NOMO-1 treated with dmso at 0.1 percent for 144 hours (cell line): ENCODE data around the gene HIRA.

Source experiments
- DNase-seq: peaks from one replicate; lab custom pipeline; 2025; ENCODE audit not compliant: unreplicated experiment; lab: John Stamatoyannopoulos, UW

The HIRA gene

GRCh38 chr22:19358195-19358594, 73.3 kb downstream of the HIRA start:
- DNase-seq = no peak

GRCh38 chr22:19357270-19358105, 74.0 kb downstream of the HIRA start:
- DNase-seq = no peak

DNA sequence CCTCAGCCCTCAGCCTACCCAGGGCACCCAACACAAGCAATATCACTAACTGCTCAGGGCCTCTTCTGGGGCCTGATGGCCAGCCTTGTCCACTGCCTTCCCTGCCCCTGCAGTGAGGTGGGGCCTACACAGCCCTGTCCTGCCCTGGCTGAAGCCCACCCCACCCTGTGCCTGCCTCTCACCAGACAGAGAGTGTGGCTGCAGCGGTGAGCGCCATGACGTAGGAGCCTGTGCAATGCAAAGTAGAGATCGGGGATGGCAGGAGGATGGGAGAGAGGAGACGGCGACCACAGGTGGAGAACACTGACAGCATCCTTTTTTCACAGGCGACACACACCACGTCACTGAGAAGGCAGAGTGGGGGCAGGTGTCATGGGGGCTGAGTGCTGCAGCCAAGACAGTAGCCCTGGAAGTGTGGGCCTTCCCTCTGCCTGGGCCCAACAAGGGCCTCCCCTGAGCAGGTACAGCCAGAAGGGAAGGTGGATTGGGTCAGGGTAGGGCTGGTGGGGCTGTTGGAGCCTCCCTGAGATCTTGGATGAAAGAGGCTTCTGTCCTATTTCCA, 74.7 kb downstream of the HIRA start:
- no peak for DNase-seq

DNA sequence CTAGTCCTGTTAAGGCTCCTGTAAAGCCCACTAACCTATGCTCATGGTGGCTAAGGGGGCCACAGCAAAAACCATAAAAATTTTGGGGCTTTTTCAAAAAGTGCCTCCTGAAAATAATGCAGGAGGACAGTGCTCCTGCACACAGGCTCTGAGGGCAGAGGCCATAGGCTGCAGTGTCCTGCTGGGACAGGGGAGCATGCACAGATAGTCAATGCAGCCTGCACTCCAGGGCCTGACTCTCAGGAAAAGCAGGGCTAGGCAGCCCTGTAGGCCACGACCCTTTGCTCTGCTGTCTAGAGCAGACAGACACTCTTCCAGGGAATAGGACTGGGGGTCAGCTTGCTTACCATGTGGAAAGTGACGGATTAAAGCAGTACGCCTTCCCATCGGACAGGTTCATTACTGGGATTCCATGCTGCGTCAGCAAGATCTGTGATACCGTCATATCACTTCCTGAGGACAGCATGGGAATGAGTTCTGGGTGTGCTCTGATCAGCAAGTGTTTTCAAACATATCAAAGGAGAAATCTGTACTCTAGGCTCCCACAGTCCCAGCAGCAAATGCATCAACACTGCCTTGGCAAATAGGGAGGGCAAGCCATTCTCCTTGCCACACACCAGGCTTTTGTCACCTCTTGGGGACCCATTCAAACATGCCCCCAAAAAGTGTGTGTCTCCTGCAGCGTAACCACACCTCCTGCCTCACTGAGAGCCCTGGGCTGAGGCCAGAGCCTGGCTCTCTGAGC, 75.9 kb downstream of the HIRA start:
- DNase-seq = no peak

- no peak for DNase-seq
Observed at GRCh38 chr22:19354201-19354600, 77.3 kb downstream of the HIRA start.

DNA sequence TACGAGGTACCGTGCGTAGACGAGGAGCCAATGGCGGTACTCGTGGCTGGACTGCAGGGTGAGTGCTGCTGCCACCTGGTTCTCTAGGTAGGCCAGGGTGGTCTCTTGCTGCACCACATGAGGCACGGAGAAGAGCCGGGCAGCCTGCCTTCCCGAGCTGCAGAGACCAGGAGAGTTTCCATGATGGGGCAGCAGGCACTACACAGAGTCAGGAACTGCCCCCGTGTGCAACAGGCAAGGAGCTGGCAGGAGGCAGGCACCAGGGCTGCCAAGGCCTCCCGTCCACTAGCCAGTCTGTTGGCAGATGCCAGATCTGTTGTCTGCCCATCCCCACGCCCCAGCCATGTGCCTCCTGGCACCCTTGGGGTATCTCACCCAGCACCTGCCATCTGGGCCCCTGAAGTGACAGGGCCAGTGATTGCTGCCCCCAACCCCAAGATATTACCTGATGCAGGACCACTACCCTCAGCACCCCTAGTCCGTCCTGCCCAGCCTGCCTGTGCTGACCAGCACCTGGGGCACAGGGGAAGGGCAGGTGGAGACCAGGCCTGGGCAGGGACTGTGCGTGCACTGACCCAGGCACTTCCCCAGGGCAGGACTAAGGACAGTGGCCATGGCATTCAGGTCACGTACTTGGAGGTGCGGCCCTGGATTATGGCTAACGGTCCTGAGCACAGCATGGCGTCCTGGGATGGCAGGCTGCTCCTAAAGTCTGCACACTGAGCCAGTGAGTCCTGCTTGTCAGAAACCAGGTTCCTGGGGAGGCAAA, 78.0 kb downstream of the HIRA start:
- DNase-seq = no peak

GRCh38 chr22:19352766-19353165, 78.8 kb downstream of the HIRA start:
- DNase-seq = no peak

GRCh38 chr22:19352217-19352616, 79.3 kb downstream of the HIRA start:
- no peak for DNase-seq

DNA sequence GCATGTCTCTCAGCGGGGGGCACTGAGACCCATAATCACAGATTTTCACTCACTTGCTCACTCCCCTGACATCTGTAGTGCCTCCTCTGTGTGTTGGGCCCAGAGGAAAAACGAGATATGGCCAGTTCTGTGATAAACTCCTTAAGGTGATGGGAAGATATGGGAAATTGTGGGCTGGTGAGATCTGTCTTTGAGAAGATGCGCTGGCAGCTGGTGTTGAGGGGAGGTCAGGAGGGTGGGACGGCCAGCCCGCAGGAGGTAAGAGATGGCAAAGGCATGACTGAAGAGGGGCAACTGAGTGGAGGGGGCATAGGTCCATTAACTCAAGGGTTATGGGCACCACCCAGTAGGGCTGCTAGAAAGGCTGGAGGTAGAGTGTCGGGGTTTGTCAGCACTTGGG, 79.9 kb downstream of the HIRA start:
- DNase-seq = no peak

DNA sequence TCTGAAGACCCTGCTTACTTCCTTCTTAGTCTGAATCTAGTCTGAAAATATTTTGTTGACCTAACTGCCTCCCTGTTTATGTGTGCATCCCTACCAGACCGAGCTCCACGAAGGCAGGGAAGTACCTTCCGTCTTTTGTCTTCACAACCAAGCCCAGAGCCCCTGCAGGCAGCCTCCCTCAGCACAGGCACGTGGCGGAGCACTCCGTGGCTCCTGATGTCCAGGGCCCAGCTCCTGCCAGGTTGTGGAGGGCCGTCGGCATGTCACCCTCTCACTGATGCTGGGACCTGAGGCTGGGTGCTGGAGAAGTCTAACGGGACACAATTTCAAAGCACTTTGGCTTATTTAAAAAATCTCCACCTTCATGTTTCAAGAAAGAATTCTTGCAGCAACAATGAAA, 80.6 kb downstream of the HIRA start:
- DNase-seq = no peak

- DNase-seq = no peak
Observed at GRCh38 chr22:19350476-19350859, 81.1 kb downstream of the HIRA start.

DNA sequence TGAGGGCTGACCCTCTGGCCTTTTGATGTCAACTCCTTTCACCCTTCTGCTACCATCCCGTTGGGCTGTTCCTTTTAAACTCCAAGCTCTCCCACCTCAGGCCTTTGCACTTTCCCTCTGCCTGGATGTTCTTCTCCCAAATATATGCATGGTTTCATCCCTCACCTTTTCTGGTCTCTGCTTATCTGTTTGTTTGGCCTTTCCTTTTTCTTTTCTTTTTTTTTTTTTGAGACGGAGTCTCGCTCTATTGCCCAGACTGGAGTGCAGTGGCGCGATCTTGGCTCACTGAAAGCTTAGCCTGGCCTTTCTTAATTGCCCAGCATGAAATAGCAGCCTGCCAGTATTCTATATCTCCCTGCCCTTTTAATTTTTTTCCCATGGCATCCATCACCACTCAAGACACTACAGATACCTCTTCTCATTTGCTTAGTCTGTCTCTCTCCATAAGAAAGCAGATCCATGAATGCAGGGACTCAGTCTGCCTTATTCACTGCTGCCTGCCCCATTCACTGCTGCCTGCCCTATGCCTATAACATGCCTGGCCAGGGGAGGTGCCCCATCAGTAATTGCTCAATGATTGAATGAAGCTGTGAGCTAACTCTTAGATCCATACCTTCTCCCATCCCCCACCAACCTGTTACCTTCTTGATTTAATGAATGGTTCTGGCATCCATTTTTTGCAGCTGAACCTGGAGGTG, 81.6 kb downstream of the HIRA start:
- DNase-seq = no peak

DNA sequence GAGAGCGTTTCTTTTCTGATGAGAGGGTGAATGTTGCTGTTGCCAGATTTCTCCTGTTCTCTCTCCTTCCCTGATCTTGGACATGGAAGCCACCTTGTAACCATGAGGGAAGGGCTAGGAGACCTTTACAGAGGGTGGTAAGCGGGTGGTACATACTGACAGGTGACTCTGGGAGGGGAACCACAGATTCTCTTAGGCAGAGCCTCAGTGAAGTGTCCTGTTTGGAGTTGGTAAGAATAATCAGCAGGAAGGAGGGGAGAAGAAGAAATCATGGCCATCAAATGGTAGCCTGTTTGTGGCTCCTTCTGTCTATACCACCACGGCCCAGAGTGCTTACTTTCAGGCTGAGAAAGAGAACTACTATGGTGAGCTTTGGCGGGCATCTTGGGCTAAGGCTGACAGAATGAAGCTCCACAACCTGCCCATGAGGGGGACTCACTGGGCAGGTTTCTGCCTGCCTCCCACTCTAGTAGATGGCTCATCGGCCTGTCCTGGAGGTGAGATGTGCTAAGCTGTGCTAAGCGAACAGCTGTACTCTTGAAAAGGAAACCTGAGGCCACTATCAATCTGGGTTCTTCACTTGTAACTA, 84.8 kb downstream of the HIRA start:
- no peak for DNase-seq

DNA sequence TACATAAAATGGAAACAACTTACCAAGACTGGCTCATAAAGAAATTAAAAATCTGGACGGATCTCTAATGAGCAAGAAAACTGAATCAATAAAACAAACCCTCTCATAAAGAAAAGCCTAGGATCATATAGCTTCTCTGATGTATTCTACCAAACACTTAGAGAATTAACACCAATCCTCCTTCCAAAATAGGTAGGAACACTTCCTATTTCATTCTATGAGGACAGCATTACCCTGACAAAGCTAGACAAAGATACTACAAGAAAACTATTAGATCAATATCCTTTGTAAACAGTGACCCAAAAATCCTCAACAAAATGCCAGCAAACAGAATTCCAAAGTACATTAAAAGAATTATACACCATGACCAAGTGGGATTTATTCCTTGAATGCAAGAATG, 87.1 kb downstream of the HIRA start:
- DNase-seq = no peak

- DNase-seq = no peak
Observed at GRCh38 chr22:19343470-19343869, 88.1 kb downstream of the HIRA start.

- no peak for DNase-seq
Observed at GRCh38 chr22:19341500-19341899, 90.0 kb downstream of the HIRA start.

GRCh38 chr22:19337137-19337536, 94.4 kb downstream of the HIRA start:
- DNase-seq = no peak

- no peak for DNase-seq
Observed at GRCh38 chr22:19336133-19337075, 95.1 kb downstream of the HIRA start.

- no peak for DNase-seq
Observed at GRCh38 chr22:19331975-19332374, 99.6 kb downstream of the HIRA start.
